ENCODE data around the gene ITGB1BP2.
A peak's percentile ranks its signal among the peaks of the same experiment; 100 is the strongest.
"Not testable (repeated sequence)": the region's sequence is repeated elsewhere in the genome, so short reads cannot be mapped to it uniquely, and the experiment has no call there.

ITGB1BP2 gene

GRCh38 chrX:71291381-71291780 is 10.2 kb upstream of the ITGB1BP2 start:
- Mint-ChIP-seq H3K4me3 (no peak overlapping the region), H3K36me3 (peaks cover 4% of the 10 kb centered on the region), H3K27ac (peak overlapping the region; percentile 28), H3K27me3 (no peaks in the 10 kb centered on the region), H3K4me1 (ENCODE audit: low read depth) (peaks cover 22% of the 10 kb centered on the region), H3K9me3 (ENCODE audit: low read depth) (no peaks in the 10 kb centered on the region)

GRCh38 chrX:71292669-71293365 is 8.7 kb upstream of the ITGB1BP2 start:
- no peak overlapping the region for H3K4me3 Mint-ChIP-seq
- peaks cover 4% of the 10 kb centered on the region for H3K36me3 Mint-ChIP-seq
- peaks cover 15% of the 10 kb centered on the region for H3K4me1 Mint-ChIP-seq (ENCODE audit: low read depth)
- H3K9me3 Mint-ChIP-seq (ENCODE audit: low read depth) = no peaks in the 10 kb centered on the region
- H3K27ac Mint-ChIP-seq = no peak overlapping the region
- H3K27me3 Mint-ChIP-seq = no peaks in the 10 kb centered on the region

- Mint-ChIP-seq H3K9me3 (ENCODE audit: low read depth) (no peaks in the 10 kb centered on the region), H3K36me3 (peaks cover 2% of the 10 kb centered on the region), H3K4me1 (ENCODE audit: low read depth) (peaks cover 6% of the 10 kb centered on the region), H3K27me3 (no peaks in the 10 kb centered on the region), H3K27ac (no peak overlapping the region), H3K4me3 (no peak overlapping the region)
These were observed 4.7 kb upstream of the ITGB1BP2 start for GRCh38 chrX:71296806-71297205.

- no peak overlapping the region for H3K4me3 Mint-ChIP-seq
- H3K36me3 Mint-ChIP-seq = peaks cover 2% of the 10 kb centered on the region
- no peak overlapping the region for H3K27ac Mint-ChIP-seq
- no peaks in the 10 kb centered on the region for H3K9me3 Mint-ChIP-seq (ENCODE audit: low read depth)
- no peaks in the 10 kb centered on the region for H3K27me3 Mint-ChIP-seq
- H3K4me1 Mint-ChIP-seq (ENCODE audit: low read depth) = peaks cover 12% of the 10 kb centered on the region
These were observed 3.4 kb upstream of the ITGB1BP2 start for GRCh38 chrX:71298119-71298518.

GRCh38 chrX:71300064-71300463 is 1.5 kb upstream of the ITGB1BP2 start:
- H3K36me3 Mint-ChIP-seq; H3K27ac Mint-ChIP-seq; H3K27me3 Mint-ChIP-seq; H3K4me3 Mint-ChIP-seq; H3K9me3 Mint-ChIP-seq (ENCODE audit: low read depth): not testable (repeated sequence)
- peaks cover 11% of the 10 kb centered on the region for H3K4me1 Mint-ChIP-seq (ENCODE audit: low read depth)

GRCh38 chrX:71300495-71300894 is 1.1 kb upstream of the ITGB1BP2 start:
- not testable (repeated sequence) for H3K4me3 Mint-ChIP-seq; H3K27ac Mint-ChIP-seq; H3K27me3 Mint-ChIP-seq; H3K36me3 Mint-ChIP-seq; H3K9me3 Mint-ChIP-seq (ENCODE audit: low read depth)
- H3K4me1 Mint-ChIP-seq (ENCODE audit: low read depth) = peaks cover 11% of the 10 kb centered on the region

- peak overlapping the region; percentile 58 for H3K27ac Mint-ChIP-seq
- H3K36me3 Mint-ChIP-seq = peaks cover 8% of the 10 kb centered on the region
- no peaks in the 10 kb centered on the region for H3K27me3 Mint-ChIP-seq
- H3K4me3 Mint-ChIP-seq = peak overlapping the region; percentile 47
- no peaks in the 10 kb centered on the region for H3K9me3 Mint-ChIP-seq (ENCODE audit: low read depth)
- H3K4me1 Mint-ChIP-seq (ENCODE audit: low read depth) = peaks cover 11% of the 10 kb centered on the region
These were observed 1.1 kb downstream of the ITGB1BP2 start for GRCh38 chrX:71302461-71303213.

- Mint-ChIP-seq H3K36me3 (peaks cover 8% of the 10 kb centered on the region), H3K4me1 (ENCODE audit: low read depth) (peaks cover 11% of the 10 kb centered on the region), H3K27ac (peak overlapping the region; percentile 16), H3K4me3 (no peak overlapping the region), H3K9me3 (ENCODE audit: low read depth) (no peaks in the 10 kb centered on the region), H3K27me3 (no peaks in the 10 kb centered on the region)
These were observed 3.0 kb downstream of the ITGB1BP2 start for GRCh38 chrX:71304561-71304960.

GRCh38 chrX:71315917-71316316 is 14.4 kb downstream of the ITGB1BP2 start:
- Mint-ChIP-seq H3K27ac (no peak overlapping the region), H3K27me3 (no peaks in the 10 kb centered on the region), H3K9me3 (ENCODE audit: low read depth) (no peaks in the 10 kb centered on the region), H3K36me3 (no peaks in the 10 kb centered on the region), H3K4me3 (no peak overlapping the region), H3K4me1 (ENCODE audit: low read depth) (no peaks in the 10 kb centered on the region)

GRCh38 chrX:71316959-71317358 is 15.4 kb downstream of the ITGB1BP2 start:
- H3K9me3 Mint-ChIP-seq (ENCODE audit: low read depth); H3K27me3 Mint-ChIP-seq; H3K4me1 Mint-ChIP-seq (ENCODE audit: low read depth); H3K36me3 Mint-ChIP-seq; H3K27ac Mint-ChIP-seq; H3K4me3 Mint-ChIP-seq: not testable (repeated sequence)

- no peaks in the 10 kb centered on the region for H3K27me3 Mint-ChIP-seq
- peaks cover 2% of the 10 kb centered on the region for H3K36me3 Mint-ChIP-seq
- H3K4me3 Mint-ChIP-seq = no peak overlapping the region
- no peaks in the 10 kb centered on the region for H3K9me3 Mint-ChIP-seq (ENCODE audit: low read depth)
- no peak overlapping the region for H3K27ac Mint-ChIP-seq
- no peaks in the 10 kb centered on the region for H3K4me1 Mint-ChIP-seq (ENCODE audit: low read depth)
These were observed 18.6 kb downstream of the ITGB1BP2 start for GRCh38 chrX:71320126-71320525.

GRCh38 chrX:71321731-71322130 is 20.2 kb downstream of the ITGB1BP2 start:
- no peaks in the 10 kb centered on the region for H3K4me1 Mint-ChIP-seq (ENCODE audit: low read depth)
- no peaks in the 10 kb centered on the region for H3K9me3 Mint-ChIP-seq (ENCODE audit: low read depth)
- peaks cover 3% of the 10 kb centered on the region for H3K36me3 Mint-ChIP-seq
- no peaks in the 10 kb centered on the region for H3K27me3 Mint-ChIP-seq
- no peak overlapping the region for H3K4me3 Mint-ChIP-seq
- no peak overlapping the region for H3K27ac Mint-ChIP-seq

- not testable (repeated sequence) for H3K9me3 Mint-ChIP-seq (ENCODE audit: low read depth); H3K27ac Mint-ChIP-seq; H3K4me3 Mint-ChIP-seq; H3K36me3 Mint-ChIP-seq; H3K27me3 Mint-ChIP-seq; H3K4me1 Mint-ChIP-seq (ENCODE audit: low read depth)
These were observed 22.9 kb downstream of the ITGB1BP2 start for GRCh38 chrX:71324452-71324851.

GRCh38 chrX:71326394-71326793 is 24.8 kb downstream of the ITGB1BP2 start:
- H3K4me3 Mint-ChIP-seq = no peak overlapping the region
- no peaks in the 10 kb centered on the region for H3K27me3 Mint-ChIP-seq
- H3K4me1 Mint-ChIP-seq (ENCODE audit: low read depth) = no peaks in the 10 kb centered on the region
- no peak overlapping the region for H3K27ac Mint-ChIP-seq
- peaks cover 6% of the 10 kb centered on the region for H3K36me3 Mint-ChIP-seq
- H3K9me3 Mint-ChIP-seq (ENCODE audit: low read depth) = no peaks in the 10 kb centered on the region

GRCh38 chrX:71349151-71349665 is 47.7 kb downstream of the ITGB1BP2 start:
- not testable (repeated sequence) for H3K36me3 Mint-ChIP-seq; H3K9me3 Mint-ChIP-seq (ENCODE audit: low read depth); H3K27me3 Mint-ChIP-seq; H3K4me3 Mint-ChIP-seq; H3K4me1 Mint-ChIP-seq (ENCODE audit: low read depth); H3K27ac Mint-ChIP-seq

- H3K36me3 Mint-ChIP-seq; H3K27ac Mint-ChIP-seq; H3K4me1 Mint-ChIP-seq (ENCODE audit: low read depth); H3K27me3 Mint-ChIP-seq; H3K9me3 Mint-ChIP-seq (ENCODE audit: low read depth); H3K4me3 Mint-ChIP-seq: not testable (repeated sequence)
These were observed 48.3 kb downstream of the ITGB1BP2 start for GRCh38 chrX:71349867-71350266.
